Muscle of leg (tissue), 16 donors: ENCODE results near the gene SALL3. TPM values are rescaled to one million over a fixed set of nuclear protein-coding genes. Genes with fewer than 3 reads are reported as not detected.

ENCODE experiments used
- DNase-seq: peaks from one replicate; pipeline ENCODE4 v3.0.0; 2013
- H3K27ac ChIP-seq: one replicate; pipeline ENCODE4 v1.5.1; 2013; ENCODE audit warnings: mild to moderate bottlenecking, low read length, control low read depth
- H3K27me3 ChIP-seq: one replicate; pipeline ENCODE4 v1.6.1; 2013; ENCODE audit warnings: low read length; ENCODE audit not compliant: control insufficient read depth, insufficient read depth
- H3K36me3 ChIP-seq: one replicate; pipeline ENCODE4 v1.6.1; 2013; ENCODE audit warnings: low read length; ENCODE audit not compliant: control insufficient read depth, insufficient read depth
- H3K4me1 ChIP-seq: one replicate; pipeline ENCODE4 v1.6.1; 2013; ENCODE audit warnings: low read length; ENCODE audit not compliant: control insufficient read depth, insufficient read depth
- H3K4me3 ChIP-seq: one replicate; pipeline ENCODE4 v1.5.1; 2013; ENCODE audit warnings: low read length, control low read depth
- H3K9me3 ChIP-seq: replicated peaks from 2 replicates; pipeline ENCODE4 v1.6.1; 2013; ENCODE audit warnings: low read depth, low read length; ENCODE audit not compliant: control insufficient read depth
- WGBS: methylation state at CpG from one replicate; pipeline ENCODE4 v1.1.5; 2013; ENCODE audit warnings: missing lambda C conversion rate; ENCODE audit not compliant: insufficient coverage; 5-methylcytosine and 5-hydroxymethylcytosine counted together
- long read RNA-seq, 11 donors: transcript quantifications; one replicate each; lab custom pipeline, GENCODE V29; 2026
- polyA plus RNA-seq, 8 donors: library from polyadenylated mRNA; unstranded; fragments of 120-200 nt; gene quantifications; one replicate each; pipeline versions ENCODE4 v1.2.1 to v1.2.3, GENCODE V29; 2013; ENCODE audit warnings: inconsistent platforms in 1 of 8, low replicate concordance in 1 of 8; ENCODE audit not compliant: insufficient read length in 8 of 8, insufficient read depth in 1 of 8
- total RNA-seq: library from RNA; stranded (reverse); fragments of 120-200 nt; gene quantifications from one replicate; pipeline ENCODE4 v1.2.4, GENCODE V29; 2013

SALL3 gene
- not detected for total RNA-seq
- under 1 TPM in 2 of 8 donors, not detected in 6; 0.07 to 0.09 TPM for polyA plus RNA-seq
- long read RNA-seq, donor 1, result 0 reads
- long read RNA-seq, donor 2, result 0 reads
- long read RNA-seq, donor 3, result 0 reads
- long read RNA-seq, donor 4, result 0 reads
- long read RNA-seq, donor 5, result 0 reads
- long read RNA-seq, donor 6, result 0 reads
- long read RNA-seq, donor 7, result 0 reads
- long read RNA-seq, donor 8, result 0 reads
- long read RNA-seq, donor 9, result 0 reads
- long read RNA-seq, donor 10, result 0 reads
- long read RNA-seq, donor 11, result 0 reads

DNA sequence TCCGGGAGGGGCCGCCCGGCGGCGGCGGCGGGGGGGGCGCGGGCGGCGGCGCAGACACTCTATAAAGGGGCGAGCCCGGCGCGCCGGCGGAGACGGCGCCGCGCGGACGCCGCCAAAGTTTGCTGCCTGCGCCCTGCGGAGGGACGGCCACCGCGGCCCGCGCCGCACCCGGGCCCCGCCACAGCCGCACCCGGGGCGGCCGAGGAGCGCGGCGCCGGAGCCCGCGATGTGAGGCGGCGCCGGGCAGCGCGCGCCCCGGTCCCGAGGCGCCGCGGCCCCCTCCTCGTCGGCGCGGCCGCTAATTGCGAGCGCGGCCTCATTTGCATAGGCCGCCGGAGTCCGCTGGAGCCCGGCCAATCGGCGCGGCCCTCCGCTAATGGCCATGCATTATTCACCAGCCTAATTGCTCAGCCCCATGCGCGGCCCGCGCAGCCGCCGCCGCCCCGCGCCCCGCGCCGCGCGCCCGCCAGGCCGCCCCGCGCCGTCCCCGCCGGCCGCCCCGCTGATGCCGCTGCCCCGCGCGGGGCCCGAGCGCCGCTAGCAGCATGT lies at the start of gene SALL3:
Gene SALL3, plus strand, starts transcription at position 89 of the 549 bp plus-strand sequence. Its CDS starts 457 bp downstream, at position 546.
- H3K36me3 ChIP-seq, result no peaks in the 10 kb centered on the region
- peaks cover 5% of the 10 kb centered on the region for H3K4me1 ChIP-seq
- peaks cover 71% of the 10 kb centered on the region for H3K27me3 ChIP-seq
- no peak within 1 kb of the TSS for H3K4me3 ChIP-seq
- no peak for DNase-seq
- WGBS, result under 1% methylated on average over 102 of the region's 102 CpGs
- no peak within 1 kb of the TSS for H3K27ac ChIP-seq
- no peaks in the 10 kb centered on the region for H3K9me3 ChIP-seq

GRCh38 chr18:78932281-78932680 lies 47.3 kb upstream of the SALL3 start:
- Histone ChIP-seq H3K4me1 (no peaks in the 10 kb centered on the region), H3K4me3 (no peak overlapping the region), H3K36me3 (no peaks in the 10 kb centered on the region), H3K9me3 (no peaks in the 10 kb centered on the region), H3K27me3 (peaks cover 8% of the 10 kb centered on the region), H3K27ac (no peak overlapping the region)
- no peak for DNase-seq
- 48% methylated on average over 9 of the region's 14 CpGs for WGBS

- Histone ChIP-seq H3K9me3 (no peaks in the 10 kb centered on the region), H3K27me3 (peaks cover 6% of the 10 kb centered on the region), H3K27ac (no peak overlapping the region), H3K4me3 (no peak overlapping the region), H3K4me1 (no peaks in the 10 kb centered on the region), H3K36me3 (no peaks in the 10 kb centered on the region)
- no peak for DNase-seq
- whole genome bisulfite sequencing, result 87% methylated on average over 22 of the region's 22 CpGs
These were observed 45.6 kb upstream of the SALL3 start for GRCh38 chr18:78934003-78934402.

DNA sequence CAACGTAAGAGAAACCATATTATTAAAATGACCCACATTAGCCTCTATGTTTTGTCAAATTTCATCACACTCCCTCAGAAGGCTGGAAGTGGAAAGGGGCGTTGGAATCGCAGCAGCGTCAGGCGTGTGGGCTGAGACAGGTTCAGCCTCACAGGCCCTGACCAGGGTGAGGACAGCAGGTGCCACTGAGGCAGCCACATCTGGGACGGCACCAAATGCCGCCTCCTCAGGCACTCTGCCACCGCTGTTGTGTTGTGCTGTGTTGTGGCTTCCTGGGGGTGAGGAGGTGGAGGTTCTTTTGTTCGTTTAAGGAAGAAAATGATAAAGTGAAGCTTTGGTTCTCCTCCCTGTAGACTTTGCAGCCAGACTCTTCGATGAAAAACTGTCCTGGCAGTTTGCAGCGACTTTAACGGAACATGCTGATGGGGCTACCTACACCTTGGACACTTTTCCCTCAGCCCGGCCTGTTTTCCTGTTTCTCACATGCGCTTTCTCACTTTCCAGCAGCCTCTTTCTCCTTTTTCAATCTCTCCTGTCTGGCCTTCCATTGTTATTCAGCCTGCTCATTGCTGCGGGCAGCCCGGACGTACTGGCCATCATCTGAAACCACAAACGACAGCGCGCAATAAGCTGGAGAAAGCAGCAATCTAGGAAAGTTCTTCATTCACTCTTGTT lies 44.9 kb upstream of the SALL3 start:
- no peaks in the 10 kb centered on the region for H3K4me1 ChIP-seq
- H3K27me3 ChIP-seq, result peaks cover 6% of the 10 kb centered on the region
- H3K36me3 ChIP-seq, result no peaks in the 10 kb centered on the region
- H3K4me3 ChIP-seq, result no peak overlapping the region
- no peak overlapping the region for H3K27ac ChIP-seq
- no peak for DNase-seq
- 67% methylated on average over 17 of the region's 20 CpGs for WGBS
- H3K9me3 ChIP-seq, result no peaks in the 10 kb centered on the region

DNA sequence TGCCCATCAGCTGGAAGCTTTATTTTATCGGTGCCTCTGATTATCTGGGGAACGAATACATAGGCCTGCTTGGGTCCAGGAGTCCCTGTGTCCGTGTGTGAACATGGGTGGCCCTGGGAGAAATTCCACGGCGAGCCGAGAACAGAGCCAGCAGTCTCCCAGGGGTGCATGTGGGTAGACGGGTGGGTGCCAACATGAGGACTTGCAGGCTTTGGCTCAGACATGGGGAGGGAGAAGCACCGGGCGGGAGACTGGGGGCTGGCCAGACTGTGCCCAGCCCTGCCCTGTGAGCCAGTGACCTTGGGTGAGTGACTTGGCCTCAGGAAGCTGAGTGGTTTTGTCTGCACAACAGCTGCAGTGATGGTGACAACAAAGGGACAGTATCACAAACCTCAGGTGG lies 44.2 kb upstream of the SALL3 start:
- Histone ChIP-seq H3K4me3 (no peak overlapping the region), H3K36me3 (no peaks in the 10 kb centered on the region), H3K9me3 (no peaks in the 10 kb centered on the region), H3K4me1 (no peaks in the 10 kb centered on the region), H3K27ac (no peak overlapping the region), H3K27me3 (peaks cover 6% of the 10 kb centered on the region)
- 85% methylated on average over 8 of the region's 9 CpGs for WGBS
- DNase-seq, result no peak

DNA sequence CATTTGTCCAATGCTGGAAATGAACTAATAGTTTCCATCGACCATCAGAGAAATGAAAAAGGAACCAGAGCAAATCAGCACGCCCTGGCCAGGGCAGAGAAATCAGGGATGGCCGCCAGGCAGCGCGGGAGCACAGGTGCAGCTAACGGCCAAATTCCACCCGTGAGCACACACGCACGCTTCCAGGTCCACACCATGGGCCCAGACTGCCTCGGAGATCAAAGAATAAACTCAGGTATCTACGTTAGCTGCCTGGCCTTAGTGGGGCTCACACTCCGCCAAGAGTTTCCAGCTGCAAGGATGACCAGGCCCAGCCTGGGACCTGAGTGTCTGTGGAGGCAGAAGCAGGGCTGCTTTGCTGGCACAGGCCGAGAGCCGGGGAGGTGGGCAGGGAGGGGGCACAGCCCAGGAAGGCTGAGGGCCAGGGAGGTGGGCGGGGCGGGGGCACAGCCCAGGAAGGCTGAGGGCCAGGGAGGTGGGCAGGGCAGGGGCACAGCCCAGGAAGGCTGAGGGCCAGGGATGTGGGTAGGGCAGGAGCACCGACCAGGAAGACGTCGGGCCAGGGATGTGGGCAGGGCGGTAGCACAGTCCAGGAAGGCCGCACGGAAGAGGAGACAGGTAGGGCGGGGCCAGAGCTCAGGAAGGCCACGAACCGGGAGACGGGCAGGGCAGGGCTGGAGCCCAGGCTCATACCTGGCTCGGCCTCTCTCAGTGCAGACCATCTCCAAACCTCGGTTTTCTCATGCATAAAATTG lies 43.2 kb upstream of the SALL3 start:
- DNase-seq, result peak; percentile 1
- Histone ChIP-seq H3K27ac (no peak overlapping the region), H3K9me3 (no peaks in the 10 kb centered on the region), H3K4me1 (no peaks in the 10 kb centered on the region), H3K4me3 (no peak overlapping the region), H3K27me3 (peaks cover 6% of the 10 kb centered on the region), H3K36me3 (no peaks in the 10 kb centered on the region)
- WGBS, result 84% methylated on average over 28 of the region's 28 CpGs

- 60% methylated on average over 1 of the region's 4 CpGs for WGBS
- H3K4me1 ChIP-seq, result no peaks in the 10 kb centered on the region
- no peak overlapping the region for H3K27ac ChIP-seq
- H3K9me3 ChIP-seq, result no peaks in the 10 kb centered on the region
- no peak overlapping the region for H3K4me3 ChIP-seq
- no peak for DNase-seq
- H3K27me3 ChIP-seq, result peaks cover 5% of the 10 kb centered on the region
- H3K36me3 ChIP-seq, result no peaks in the 10 kb centered on the region
These were observed 42.5 kb upstream of the SALL3 start for GRCh38 chr18:78937166-78937565.

DNA sequence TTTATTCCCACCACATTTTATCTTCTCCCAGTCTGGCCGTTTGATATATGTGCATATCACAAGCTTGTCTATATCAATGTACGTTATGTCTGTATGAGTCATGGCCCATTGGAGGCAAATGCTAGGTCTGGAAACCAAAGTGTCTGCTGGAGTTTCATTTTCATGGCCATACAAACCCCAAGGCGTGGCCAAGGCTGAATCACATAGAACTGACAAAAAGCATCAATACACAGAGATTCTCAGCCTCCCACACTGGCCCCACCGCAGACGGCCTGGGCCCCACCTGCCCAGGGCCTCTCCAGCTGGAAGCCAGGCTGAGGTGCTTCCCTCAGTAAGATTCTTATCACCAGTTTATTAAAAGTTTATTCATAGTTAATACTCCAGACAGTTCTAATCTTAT lies 40.5 kb upstream of the SALL3 start:
- Histone ChIP-seq H3K4me1 (no peaks in the 10 kb centered on the region), H3K27me3 (no peaks in the 10 kb centered on the region), H3K4me3 (no peak overlapping the region), H3K9me3 (no peaks in the 10 kb centered on the region), H3K27ac (no peak overlapping the region), H3K36me3 (no peaks in the 10 kb centered on the region)
- no CpG with 5 or more reads among the region's 5 CpGs for WGBS
- DNase-seq, result no peak

DNA sequence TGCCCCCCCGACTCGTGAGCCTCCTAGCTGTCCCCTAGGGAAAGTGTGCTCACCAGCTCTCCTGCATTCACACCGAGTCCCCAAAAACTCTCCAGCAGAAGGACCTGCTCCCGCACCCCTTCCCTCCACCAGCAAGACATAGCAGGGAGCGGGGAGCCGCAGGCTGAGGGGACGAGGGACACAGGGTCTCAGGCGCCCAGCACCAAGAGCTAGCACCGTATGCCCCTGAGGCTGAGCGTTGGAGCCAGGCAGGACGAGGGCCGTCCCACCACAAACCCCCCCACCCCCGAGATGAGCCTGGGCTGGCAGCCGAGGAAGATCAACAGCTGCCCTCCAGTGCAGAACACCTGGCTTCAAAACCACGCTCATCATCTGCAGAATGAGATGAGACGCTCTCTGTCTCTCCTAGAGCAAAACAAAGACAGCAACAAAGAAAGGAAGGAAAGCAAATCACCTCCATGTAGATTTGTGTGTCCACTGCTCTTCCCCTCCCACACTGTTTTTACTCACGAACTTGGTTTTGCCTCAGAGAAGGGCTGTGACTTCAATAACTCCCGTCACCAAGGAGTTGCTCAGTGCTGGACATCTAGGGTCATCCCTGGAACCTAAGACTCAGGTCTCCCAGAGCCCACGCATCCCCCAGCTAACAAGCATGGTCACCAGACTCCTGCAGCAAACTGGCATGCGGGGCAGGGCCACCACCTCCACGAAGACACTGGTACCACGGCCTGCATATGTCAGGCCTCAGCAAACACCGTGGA lies 39.7 kb upstream of the SALL3 start:
- Histone ChIP-seq H3K4me1 (no peaks in the 10 kb centered on the region), H3K9me3 (no peaks in the 10 kb centered on the region), H3K27ac (no peak overlapping the region), H3K36me3 (no peaks in the 10 kb centered on the region), H3K4me3 (no peak overlapping the region), H3K27me3 (no peaks in the 10 kb centered on the region)
- DNase-seq, result no peak
- 65% methylated on average over 18 of the region's 23 CpGs for WGBS
